Activated naive CD4-positive, alpha-beta T cell treated with anti-CD3 and anti-CD28 coated beads, Interleukin-2, amount 50 U/mL, for 16 hours (primary cell): ENCODE data around the gene NTN4.
"Not testable (repeated sequence)": the region's sequence is repeated elsewhere in the genome, so short reads cannot be mapped to it uniquely, and the experiment has no call there.

Experiments used
- DNase-seq: peaks from one replicate; pipeline ENCODE4 v3.0.0-alpha.2; 2020

The NTN4 gene

DNA sequence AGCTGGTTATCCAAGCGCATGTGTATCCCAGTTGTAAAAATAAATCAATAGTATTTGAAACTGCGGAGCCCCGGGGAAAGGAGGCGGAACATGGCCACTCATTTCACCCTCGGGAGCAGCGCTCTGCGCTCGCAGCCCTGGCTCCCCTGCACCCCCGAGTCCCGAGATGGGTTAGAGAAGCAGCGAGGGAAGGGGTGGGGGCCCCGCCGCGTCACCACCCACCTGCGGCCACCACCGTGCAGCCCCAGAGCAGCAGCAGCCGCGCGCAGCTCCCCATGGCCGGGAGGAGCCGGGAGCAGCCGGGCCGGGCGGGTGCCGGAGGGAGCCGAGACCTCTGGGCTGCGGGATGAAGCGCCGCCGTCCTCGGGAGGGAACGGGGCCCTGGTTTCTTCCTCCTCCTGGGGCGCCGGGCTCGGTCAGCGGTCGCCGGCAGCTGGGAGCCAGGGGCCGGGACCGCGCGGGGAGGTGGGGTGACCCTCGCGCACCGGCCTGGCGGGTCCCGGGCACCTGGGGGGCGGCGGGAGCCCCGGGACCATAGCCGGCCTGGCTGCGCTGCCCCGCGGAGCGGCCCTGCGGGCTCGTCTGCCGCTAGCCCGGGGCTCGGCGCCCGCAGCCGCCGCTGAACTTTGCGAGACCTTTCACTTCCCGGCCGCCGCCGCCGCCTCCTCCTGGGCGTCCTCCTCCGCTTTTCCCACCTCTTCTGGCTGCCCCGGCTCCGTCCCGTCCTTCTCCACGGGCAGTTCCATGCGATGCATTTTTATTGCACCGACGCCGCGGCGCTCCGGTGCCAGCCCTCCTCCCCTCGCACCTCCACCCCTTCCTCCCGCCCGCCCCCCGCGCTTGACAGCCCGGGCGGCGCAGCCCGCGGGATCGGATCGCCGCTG is at the start of gene NTN4:
NTN4 (minus strand) TSS at position 732 of the 884 bp plus-strand sequence; CDS start at position 277, 455 bp downstream.
- peak; percentile 19 for DNase-seq

DNA sequence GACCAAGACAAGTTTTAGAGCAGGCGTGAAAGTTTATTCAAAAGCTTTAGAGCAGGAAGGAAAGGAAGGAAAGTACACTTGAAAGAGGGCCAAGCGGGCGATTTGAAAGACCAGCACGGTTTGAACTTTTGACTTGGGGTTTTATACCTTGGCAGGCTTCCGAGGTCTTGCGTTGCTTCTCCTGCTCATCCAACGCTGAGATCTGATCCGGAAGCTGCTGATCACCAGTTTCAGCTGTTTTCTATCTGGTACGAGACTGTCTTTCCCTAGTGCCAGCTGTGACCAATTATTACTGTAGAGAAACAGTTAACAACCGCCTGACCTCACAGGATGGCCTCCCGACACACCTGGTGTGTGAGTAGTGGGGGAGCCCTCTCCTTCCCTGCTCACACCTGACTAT is 47.6 kb upstream of the NTN4 start:
- no peak for DNase-seq

DNA sequence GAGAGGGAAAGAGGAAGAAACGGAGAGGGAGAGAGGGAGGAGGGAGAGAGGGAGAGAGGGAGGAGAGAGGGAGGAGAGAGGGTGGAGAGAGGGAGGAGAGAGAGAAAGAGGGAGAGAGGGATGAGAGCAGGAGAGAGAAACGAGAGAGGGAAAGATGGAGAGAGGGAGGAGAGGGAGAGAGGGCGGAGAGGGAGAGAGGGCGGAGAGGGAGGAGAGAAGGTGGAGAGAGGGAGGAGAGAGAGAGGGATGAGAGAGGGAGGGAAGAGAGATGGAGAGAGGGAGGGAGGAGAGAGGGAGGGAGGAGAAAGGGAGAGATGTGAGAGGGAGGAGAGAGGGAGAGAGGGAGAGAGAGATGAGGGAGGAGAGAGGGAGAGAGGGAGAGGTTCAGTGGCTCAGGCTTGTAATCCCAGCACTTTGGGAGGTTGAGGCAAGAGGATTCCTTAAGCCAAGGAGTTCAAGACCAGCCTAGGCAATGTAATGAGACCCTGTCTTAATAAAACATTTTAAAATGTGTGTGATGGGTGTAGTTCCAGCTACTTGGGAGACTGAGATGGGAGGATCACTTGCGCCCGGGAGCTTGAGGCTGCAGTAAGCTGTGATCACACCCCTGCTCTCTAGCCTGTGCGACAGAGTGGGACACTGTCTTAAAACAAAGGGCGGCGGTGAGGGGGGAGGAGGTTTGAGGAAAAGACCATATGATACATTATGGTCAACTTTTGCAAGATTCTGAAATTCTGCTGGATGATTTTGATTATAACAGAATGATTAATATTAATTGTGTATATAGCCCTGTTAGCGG is 46.9 kb upstream of the NTN4 start:
- no peak for DNase-seq

DNA sequence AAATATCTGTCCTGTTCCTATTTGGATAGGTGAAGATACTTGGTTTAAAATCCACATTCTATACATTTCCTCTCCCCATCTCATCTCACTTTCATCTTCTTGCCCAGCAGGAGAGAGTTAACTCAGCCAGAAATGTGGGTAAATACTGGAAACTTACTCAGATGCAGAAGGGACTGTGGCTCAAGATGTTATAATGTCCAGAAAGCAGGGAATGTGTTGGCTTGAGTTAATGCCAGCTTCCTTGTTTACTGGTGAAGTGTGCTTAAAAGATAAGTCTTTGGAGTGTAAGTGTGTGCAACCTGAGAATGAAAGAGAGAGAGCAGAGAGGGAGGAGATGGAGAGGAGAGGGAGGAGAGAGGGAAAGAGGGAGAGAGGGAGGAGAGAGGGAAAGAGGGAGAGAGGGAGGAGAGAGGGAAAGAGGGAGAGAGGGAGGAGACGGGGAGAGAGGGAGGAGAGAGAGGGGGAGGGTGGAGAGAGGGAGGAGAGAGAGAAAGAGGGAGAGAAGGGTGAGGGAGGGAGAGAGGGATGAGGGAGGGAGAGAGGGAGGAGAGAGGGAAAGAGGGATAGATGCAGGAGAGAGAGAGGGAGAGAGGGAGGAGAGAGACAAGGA is 46.2 kb upstream of the NTN4 start:
- DNase-seq, result no peak

DNA sequence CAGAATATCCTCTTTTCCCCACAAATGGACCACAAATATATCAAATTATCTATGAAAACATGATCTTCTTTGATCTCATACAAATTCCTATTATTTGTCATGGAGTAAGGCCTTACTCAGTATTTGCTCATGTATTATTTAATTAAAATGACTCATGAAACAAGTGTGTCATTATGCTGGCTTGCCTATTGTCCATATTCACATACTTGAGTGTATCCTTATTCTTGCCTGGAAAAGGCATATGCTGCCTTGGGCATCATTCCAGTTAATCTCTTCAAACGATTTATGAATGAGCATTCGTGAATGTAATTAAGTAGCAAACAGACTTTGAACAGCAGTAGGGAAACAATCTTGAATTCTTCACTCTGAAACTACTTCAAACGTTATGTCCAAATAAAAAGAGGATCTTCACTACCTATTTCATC is 45.6 kb upstream of the NTN4 start:
- DNase-seq, result no peak

DNA sequence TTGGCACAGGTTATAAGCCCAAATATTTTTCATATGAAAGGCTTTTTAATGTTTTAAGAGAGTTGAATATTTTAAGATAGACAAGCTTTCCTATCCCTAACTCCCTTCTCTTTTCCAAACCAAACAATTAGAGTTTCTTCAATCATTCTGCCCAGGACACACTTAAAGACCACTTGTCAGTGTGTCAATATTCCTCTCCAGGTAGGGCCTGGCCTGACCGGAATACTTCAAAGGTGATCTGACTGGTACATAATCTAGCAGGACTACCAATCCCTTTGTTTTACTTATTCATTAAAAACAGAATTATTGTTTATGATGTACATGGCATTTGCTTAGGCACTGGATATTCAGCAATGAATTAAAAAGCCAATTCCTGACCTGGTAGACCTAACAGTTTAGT is 44.0 kb upstream of the NTN4 start:
- DNase-seq, result no peak

DNA sequence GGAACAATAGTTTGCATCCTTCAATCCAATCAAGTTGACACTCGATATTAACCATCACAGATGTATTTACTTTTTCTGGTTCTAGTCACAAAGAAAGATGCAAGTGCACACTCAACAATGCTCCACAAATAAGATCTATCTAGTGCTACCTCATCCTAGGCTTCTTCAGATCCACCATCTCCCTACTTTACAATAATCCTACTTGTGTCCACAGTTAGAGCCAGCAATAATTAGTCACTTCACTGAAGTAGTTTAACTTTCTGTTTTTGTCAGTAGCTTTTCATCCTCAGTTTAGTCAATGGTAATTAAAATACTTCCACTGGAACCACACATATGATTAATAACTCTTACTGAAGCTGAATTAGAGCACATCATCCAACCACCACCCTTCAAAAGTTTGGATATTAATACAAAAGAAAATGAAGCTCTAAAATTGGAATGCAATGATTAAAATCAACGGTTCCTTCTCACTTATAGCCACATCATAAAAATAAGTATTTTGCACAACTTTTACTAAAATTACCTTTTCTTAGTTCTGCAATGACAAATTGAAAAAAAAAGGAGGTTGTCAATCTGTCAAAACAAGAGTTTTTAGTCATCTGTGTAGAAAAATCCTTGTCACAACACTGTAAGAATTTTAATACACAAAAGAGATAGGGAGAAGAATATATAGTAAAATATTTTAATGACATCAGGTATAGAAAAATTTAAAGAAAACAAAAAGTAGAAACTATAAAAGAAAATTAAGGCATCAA is 39.9 kb upstream of the NTN4 start:
- no peak for DNase-seq

DNA sequence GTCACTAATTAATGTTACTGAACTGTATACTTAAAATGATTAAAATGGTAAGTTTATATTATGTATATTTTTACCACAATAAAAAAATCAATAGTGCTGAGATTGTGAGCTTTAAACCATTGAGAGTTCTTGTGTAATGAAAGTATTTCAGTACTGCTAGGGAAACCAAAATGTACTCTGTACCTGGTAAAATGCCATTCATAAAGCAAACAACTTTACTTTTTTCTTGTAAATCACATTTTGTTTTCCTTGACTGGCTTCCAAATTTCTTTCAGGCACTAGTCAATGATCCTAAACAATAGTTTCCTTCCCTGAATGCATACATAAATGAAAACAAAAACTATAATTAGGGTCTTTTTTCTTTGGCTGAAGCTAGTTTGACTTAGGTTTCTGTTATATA is 38.8 kb upstream of the NTN4 start:
- DNase-seq, result no peak

DNA sequence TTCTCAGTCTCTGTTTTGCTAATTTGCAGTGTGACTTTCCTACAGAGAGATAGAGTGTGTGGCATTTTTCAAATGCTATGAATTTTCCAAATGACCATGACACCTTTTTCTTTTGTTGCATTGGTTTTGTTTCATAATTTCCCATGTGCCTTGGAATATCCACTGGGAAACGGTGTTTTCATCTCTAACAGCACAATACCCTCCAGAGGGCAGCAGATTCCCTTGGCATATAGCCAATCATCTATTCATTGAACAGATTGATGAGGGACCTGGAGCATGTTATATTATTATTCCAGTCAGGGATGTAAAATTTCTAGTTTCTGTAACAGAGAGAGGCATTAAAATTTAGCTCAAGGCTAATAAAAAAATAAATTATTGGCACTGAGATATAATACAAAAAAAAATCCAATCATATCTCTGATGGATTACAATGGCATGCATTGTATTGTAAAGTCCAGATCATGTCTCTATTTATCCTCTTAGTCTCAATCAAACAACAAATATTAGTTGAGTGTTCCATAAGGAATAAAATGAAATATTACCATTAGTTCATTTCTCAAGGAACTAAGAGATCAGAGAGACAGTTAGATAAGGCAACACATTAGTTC is 29.6 kb upstream of the NTN4 start:
- DNase-seq, result no peak

DNA sequence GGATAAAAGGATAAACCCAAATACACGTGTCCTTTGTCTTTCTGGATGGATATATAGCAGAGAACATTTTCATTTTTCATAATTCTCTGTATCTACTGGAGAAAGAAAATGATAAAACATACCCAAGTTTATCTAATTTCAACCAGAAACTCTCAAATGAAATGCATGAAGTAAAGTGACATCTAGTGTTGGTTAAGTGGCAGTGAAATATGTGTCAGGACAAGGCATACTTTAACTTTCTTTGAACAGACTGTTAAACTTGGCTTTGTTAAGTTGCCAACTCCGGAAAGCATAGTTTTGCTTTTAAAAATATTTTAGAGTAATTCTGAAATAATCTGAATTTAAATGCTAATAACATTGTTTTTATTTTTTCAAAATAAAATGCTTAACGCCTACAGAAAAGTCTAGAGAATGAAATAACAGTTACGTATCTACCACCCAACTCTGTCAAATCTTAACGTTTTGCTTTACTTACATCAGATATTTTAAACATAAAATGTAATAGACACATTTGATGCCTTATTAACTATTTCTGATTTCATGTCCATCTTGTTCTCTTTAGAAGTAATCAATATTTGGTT is 25.2 kb upstream of the NTN4 start:
- no peak for DNase-seq

DNA sequence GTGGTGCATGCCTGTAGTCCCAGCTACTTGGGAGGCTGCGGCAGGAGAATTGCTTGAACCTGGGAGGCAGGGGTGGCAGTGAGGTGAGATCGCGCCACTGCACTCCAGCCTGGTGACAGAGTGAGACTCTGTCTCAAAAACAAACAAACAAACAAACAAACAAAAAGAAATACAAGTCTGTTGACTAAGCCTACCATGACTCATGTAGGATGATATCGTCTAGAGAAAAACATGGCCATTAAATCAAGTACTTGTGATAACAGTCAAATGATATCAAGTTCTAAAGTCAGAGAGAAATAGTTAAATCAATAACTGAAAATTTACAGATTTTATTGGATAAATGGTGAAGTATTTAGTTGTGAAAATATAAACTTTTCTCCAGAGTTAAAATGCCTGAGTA is 21.6 kb upstream of the NTN4 start:
- not testable (repeated sequence) for DNase-seq

DNA sequence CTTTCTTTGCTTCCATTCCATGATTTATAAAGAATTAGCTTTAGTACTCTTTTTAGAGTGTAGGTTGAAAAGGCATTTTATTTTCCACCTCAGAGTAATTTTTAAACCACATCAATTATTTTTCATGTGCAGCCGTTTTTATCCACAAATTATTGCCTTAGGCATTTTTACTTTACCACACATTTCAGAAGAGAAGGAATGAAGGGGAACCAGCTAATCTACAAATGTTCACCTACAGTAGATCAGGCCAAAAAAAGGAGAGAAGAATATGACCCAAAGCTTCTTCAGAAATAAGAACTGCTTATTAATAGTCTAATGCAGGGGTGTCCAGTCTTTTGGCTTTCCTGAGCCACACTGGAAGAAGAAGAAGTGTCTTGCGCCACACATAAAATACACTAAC is 19.8 kb upstream of the NTN4 start:
- DNase-seq, result no peak

DNA sequence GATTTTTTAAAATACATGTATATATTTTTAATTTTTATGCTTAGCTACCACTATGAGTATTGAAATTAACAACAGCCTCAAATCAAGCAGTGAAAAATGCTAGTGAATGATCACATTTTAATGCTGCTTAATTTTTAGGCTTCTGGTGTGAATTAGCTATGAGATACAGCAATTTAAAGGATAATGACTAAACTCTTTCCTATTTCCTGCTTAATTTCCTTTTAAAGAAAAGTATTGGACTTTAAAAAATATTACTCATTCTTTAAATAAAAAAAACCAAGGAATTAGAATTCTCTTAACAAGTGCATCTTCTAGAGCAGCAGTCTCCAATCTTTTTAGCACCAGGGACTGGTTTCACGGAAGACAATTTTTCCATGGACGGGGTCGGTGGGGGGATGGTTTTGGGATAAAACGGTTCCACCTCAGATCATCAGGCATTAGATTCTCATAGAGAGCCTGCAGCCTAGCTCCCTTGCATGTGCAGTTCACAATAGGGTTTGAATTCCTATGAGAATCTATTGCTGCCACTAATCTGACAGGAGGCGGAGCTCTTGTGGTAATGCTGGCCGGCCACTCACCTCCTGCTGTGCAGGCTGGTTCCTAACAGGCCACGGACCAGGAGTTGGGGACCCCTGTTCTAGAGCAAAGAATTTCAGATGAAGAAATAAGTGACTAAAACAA is 18.6 kb upstream of the NTN4 start:
- DNase-seq, result no peak

DNA sequence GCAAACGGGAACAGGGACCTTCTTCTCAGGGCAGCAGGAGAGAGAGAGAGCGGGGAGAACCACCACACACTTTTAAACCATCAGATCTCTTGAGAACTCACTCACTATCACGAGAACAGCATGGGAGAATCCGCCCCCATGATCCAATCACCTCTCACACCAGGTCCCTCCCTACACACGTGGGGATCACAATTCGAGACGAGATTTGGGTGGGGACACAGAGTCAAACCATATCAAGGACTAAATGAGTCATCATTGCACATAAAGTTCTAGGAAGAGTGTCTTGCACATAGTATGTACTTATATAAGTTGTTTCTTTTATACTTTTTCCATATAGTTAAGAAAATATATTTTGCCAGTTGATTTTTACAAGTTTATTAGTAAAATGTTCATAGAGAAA is 17.6 kb upstream of the NTN4 start:
- no peak for DNase-seq

DNA sequence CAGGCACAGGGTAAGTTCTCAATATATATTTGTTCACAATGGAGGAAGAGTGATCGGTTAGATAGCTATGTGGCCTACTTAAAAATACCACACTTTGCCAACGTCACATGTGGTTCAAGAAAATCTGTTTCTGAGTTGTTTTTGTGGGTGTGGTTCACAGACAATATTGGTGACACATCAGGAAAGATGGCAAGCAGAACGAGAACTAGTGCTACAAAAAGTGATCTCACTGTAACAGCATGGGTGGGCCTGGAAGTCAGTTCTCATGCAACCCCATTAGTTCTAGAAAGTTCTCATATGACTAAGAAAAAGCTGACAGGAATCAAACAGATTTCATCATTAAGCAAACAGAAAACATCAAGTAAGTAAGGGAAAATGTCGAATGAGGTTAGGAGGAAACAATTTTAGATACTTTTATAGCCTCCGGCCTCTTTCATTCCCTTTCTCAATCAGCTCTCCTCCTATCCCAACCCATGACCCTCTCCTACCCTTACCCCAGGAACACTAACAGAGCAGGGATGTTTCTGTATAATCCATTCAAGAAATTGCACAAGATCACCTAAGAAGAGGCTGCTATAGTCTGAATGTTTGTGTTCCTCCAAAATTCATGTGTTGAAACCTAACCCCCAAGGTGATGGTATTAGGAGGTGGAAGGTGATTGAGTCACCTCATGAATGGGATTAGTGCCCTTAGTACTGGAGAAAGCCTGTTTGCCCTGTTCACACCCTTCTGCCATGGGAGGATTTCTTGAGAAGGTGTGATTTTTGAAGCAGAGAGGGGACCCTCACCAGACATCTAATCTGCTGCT is 15.5 kb upstream of the NTN4 start:
- DNase-seq, result no peak

DNA sequence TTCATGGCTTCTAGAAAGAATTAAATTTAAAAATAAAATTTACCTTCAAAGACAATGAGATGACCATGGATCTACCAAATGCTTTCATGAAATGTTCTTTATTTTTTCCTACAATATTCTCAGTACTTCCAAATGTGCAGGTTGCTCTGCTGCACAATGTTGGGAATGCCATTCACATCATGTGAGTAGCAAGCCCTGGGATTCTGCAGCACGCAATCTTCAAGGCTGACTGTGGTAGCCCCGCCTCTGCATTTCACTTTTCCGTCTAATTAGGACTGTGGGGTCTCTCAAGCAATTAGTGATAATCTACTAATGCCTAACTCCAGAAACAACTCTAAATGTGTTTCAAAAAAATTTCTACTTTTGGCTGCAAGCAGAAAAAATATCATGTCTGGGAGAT is 13.7 kb upstream of the NTN4 start:
- no peak for DNase-seq

DNA sequence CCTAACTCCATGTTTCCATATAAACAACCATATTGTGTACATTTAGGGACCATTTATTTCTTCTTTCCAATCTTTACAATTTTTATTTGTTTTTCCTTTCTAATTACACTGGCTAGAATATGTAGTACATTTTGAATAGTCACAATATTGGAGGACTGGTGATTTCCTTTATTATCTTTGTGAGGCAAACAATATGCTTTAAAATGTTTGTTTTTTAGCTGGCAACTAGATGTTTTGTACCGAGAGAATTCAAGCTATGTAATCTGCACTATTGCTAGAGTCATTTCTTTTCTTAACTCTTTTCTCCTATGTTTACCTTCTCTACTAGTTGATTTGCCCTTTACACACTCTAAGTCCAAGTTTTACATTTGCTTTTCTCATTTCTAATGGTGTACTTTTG is 13.3 kb upstream of the NTN4 start:
- no peak for DNase-seq

DNA sequence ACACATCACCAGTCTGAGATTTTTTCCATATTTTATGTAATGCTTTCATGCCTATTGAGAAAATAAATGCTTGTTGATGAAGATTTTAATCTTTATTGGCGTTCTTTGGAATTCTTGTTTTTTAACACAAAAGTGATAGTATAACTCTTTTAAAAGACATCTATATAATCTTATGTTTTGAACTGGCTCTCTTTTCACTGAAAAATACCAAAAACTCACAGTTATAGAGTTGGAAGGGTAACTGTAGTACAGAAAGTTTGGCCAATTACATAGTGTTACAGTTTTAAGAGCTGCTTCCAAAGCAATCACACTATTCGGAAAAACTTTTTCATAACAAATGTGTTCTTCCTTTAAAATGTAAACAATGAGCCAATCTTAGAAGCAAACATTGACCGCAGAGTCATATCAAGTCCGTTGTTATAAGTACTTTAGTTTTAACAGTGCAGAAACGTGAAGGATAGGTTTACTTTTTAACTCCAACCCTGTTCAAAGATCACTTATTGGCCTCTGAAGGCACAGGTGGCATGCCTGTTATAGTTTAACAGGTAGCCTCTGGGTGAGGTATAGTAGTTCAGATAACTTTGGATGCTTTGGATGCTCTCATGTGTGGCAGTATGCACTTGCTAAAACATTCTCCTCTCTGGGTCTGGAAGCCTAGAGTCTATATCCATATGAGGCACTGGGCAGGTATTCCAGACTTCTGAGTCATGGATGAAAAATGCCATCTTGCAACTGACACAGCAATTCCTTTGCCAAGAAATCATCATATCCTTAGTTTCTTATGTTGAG is 12.1 kb upstream of the NTN4 start:
- DNase-seq, result no peak

DNA sequence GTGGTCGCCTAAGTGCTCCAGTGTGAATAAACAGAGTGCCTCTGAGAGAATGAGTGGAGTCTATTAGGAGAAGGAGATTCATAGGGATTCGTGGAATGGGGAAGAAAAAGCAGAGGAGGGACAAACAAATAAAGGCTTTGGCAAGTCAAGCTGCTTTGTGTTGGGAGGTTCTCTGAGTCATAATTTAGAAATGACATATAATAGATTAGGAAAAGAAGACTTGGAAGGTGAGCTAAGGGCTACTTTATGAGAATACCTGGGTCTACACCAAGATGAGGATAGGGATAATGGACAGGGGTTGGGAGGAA is 6.4 kb upstream of the NTN4 start:
- DNase-seq, result no peak
